Duodenal mucosa (tissue), 2 donors: ENCODE results near the gene MC1R.

Experiments
- H3K27ac ChIP-seq: one replicate; pipeline ENCODE4 v1.7.0; 2013; ENCODE audit warnings: low read depth, low read length
- H3K27me3 ChIP-seq, 2 donors: one replicate each; pipeline ENCODE4 v1.7.0; 2013; ENCODE audit warnings: low read length in 2 of 2, control low read depth in 1 of 2; ENCODE audit not compliant: insufficient read depth in 2 of 2, control insufficient read depth in 1 of 2
- H3K36me3 ChIP-seq, 2 donors: one replicate each; pipeline ENCODE4 v1.7.0; 2013; ENCODE audit warnings: low read length in 2 of 2, control low read depth in 1 of 2; ENCODE audit not compliant: insufficient read depth in 2 of 2, control insufficient read depth in 1 of 2
- H3K4me1 ChIP-seq, 2 donors: one replicate each; pipeline ENCODE4 v1.7.0; 2013; ENCODE audit warnings: low read length in 2 of 2, control low read depth in 1 of 2; ENCODE audit not compliant: insufficient read depth in 2 of 2, control insufficient read depth in 1 of 2
- H3K4me3 ChIP-seq, 2 donors: one replicate each; pipeline ENCODE4 v1.7.0; 2013; ENCODE audit warnings: low read length in 2 of 2, low read depth in 1 of 2
- H3K9ac ChIP-seq, 2 donors: one replicate each; pipeline ENCODE4 v1.7.0; 2013; ENCODE audit warnings: low read length in 2 of 2, low read depth in 1 of 2
- H3K9me3 ChIP-seq, 2 donors: one replicate each; pipeline ENCODE4 v1.7.0; 2013; ENCODE audit warnings: low read length in 2 of 2, control low read depth in 1 of 2; ENCODE audit not compliant: control insufficient read depth in 1 of 2

MC1R gene

GRCh38 chr16:89883346-89884040 is 35.2 kb upstream of the MC1R start:
- H3K9ac ChIP-seq = no peak overlapping the region
- H3K36me3 ChIP-seq = peaks cover 41 to 72% of the 10 kb centered on the region in 2 donors
- H3K27me3 ChIP-seq = no peaks in the 10 kb centered on the region

DNA sequence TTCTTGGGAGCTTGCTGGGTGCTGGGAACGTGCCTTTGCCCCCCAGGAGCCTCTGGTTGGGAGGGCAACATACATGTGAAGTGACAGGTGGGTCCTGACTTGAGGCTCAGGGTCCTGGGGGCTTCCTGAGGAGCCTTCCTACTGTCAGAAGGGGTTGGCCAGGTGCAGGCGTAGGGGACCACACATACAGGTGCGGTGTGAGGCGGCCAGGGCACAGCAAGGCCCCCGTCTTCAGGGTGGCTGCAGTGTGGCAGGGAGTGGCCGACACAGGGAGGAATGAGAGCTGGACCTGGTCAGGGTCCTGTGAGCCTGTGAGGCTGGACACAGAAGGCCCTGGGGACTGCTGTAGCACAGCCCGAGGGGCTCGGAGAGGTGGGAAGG is 34.6 kb upstream of the MC1R start:
- Histone ChIP-seq H3K9me3 (no peaks in the 10 kb centered on the region), H3K4me3 (no peak overlapping the region), H3K27ac (no peak overlapping the region), H3K9ac (no peak overlapping the region), H3K36me3 (peaks cover 41 to 66% of the 10 kb centered on the region in 2 donors), H3K27me3 (no peaks in the 10 kb centered on the region), H3K4me1 (no peaks in the 10 kb centered on the region)

More at GRCh38 chr16:89883346-89884040, 35.2 kb upstream of the MC1R start:
- H3K27ac ChIP-seq = no peak overlapping the region
- H3K4me3 ChIP-seq = no peak overlapping the region
- no peaks in the 10 kb centered on the region for H3K4me1 ChIP-seq
- H3K9me3 ChIP-seq = no peaks in the 10 kb centered on the region

- Histone ChIP-seq H3K4me3 (no peak overlapping the region), H3K4me1 (no peaks in the 10 kb centered on the region), H3K27ac (no peak overlapping the region), H3K27me3 (no peaks in the 10 kb centered on the region), H3K9me3 (no peaks in the 10 kb centered on the region), H3K9ac (no peak overlapping the region), H3K36me3 (peaks cover 44 to 72% of the 10 kb centered on the region in 2 donors)
Measured at GRCh38 chr16:89887243-89887642, 31.4 kb upstream of the MC1R start.

- no peaks in the 10 kb centered on the region for H3K27me3 ChIP-seq
- H3K4me1 ChIP-seq = no peaks in the 10 kb centered on the region
- H3K9ac ChIP-seq = no peak overlapping the region
- H3K27ac ChIP-seq = no peak overlapping the region
- no peak overlapping the region for H3K4me3 ChIP-seq
- H3K36me3 ChIP-seq = peaks cover 39 to 73% of the 10 kb centered on the region in 2 donors
- no peaks in the 10 kb centered on the region for H3K9me3 ChIP-seq
Measured at GRCh38 chr16:89890200-89890599, 28.5 kb upstream of the MC1R start.

DNA sequence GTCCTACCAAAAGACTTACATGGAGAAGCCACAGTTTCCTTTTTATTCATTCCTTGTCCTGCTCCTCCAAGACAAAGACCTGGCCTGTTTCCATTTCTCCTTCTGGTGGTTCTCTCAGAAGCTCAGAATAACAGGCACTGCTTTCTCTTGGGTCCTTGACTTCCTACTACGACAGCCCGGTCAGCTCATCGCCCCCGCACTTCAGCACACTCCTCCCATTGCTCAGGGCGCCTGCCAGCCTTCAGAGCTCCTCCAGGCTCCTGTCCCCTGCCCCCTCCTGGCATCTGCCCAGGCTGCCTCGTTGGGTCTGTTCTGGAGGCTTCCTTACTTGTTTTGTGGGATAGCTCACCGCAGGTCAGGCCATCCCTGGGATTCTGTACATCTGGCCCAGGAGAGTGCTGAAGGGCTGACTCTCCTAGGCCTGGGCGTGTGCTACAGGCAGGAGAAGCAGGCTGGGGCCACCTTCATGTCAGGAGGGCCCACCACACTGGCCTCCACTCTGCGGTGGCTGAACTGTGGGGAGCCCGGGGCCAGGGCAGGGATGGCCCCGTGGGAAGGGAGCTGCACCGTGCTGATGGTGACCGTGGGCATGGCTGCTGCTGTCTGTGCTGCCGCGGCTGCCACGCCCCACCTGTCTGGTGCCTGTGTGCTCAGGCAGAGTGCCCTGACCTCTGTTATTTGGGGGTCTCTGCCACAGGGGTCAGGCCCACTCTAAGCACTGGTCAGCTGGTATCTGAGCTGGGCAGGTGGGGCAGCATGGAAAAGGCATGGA is 27.6 kb upstream of the MC1R start:
- Histone ChIP-seq H3K27me3 (no peaks in the 10 kb centered on the region), H3K27ac (no peak overlapping the region), H3K4me1 (no peaks in the 10 kb centered on the region), H3K9ac (no peak overlapping the region), H3K36me3 (peaks cover 41 to 73% of the 10 kb centered on the region in 2 donors), H3K9me3 (no peaks in the 10 kb centered on the region), H3K4me3 (no peak overlapping the region)

DNA sequence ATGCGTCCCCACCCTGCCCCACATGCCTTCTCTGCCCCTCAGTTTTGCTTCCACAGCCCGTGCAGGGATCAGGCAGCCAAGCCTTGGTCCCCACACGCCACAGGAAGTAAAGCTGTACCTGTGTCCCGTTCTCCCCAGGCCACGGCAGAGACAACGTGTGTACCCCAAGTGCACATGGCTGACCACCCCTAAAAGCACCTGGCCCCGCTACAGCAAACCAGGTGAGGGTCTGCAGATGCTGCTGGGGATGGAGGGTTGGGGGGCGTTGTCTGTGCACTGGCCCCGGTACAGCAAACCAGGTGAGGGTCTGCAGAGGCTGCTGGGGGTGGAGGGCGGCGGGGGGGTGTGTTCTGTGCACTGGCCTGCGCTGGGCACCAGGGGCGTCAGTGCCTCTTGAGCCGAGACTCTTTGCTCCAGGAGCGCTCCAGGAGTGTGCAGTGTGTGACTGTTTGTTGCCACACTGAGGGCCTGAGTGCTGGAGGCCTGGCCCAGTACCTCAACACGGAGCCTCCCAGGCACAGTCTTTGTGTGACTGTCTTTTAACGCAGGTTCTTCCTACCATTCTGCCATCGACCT is 26.5 kb upstream of the MC1R start:
- H3K27ac ChIP-seq = no peak overlapping the region
- no peaks in the 10 kb centered on the region for H3K9me3 ChIP-seq
- H3K9ac ChIP-seq = no peak overlapping the region
- H3K36me3 ChIP-seq = peaks cover 40 to 74% of the 10 kb centered on the region in 2 donors
- H3K27me3 ChIP-seq = no peaks in the 10 kb centered on the region
- H3K4me1 ChIP-seq = no peaks in the 10 kb centered on the region
- no peak overlapping the region for H3K4me3 ChIP-seq

DNA sequence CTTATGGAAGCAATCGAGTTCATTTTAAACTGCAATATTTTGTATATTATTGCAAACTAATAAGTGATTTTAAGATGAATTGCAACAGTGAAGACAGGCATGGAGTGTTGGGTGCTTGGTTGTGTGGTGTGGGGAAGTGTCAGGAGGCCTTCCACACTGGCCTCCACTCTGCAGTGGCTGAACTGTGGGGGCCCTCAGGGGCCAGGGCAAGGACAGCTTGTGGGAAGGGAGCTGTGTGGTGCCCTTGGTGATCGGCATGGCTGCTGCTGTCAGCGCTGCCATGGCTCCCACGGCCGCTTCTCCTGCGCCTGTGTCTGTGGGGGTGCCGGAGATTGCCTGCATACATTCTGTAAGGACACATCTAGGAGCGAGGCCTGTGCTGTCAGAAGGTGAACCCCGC is 26.0 kb upstream of the MC1R start:
- Histone ChIP-seq H3K27ac (no peak overlapping the region), H3K4me1 (no peaks in the 10 kb centered on the region), H3K9me3 (no peaks in the 10 kb centered on the region), H3K9ac (no peak overlapping the region), H3K4me3 (no peak overlapping the region), H3K36me3 (peaks cover 36 to 74% of the 10 kb centered on the region in 2 donors), H3K27me3 (no peaks in the 10 kb centered on the region)

DNA sequence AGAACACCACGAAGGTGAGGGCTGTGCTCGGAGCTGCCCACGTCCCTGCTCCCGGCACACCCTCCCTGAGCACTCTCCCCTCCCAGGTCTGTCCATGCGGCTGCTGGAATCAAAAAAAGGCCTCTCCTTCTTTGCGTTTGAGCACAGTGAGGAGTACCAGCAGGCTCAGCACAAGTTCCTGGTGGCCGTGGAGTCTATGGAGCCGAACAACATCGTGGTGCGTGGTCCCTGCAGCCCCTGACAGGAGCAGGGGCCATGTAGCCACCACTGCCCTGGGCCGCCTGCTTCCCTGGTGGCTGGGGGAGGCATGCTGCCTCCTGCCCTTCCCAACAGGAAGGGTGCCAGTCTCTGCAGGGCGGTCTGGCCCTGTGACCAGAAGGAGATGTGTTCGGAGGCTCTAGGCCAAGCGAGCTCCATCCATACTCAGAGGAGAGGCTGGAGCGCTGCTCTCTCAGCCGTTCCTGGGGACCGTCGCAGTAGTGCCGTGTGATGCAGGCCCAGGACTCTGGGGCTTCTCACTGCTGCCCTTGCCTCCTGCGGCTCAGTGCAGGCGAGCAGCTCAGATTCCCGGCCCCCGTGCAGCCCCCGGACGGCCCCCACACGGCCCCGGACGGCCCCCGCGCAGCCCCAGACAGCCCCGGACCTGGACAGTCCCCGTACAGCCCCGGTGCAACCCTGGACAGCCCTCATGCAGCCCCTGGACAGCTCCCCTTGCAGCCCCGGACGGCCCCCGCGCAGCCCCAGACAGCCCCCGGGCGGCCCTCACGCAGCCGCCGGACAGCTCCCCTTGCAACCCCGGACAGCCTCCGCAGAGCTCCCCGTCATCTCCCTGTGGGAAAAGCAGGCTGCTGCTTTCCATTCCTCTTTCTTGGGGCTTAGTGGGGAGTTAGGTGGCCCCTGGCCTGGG is 24.8 kb upstream of the MC1R start:
- H3K27ac ChIP-seq = no peak overlapping the region
- no peaks in the 10 kb centered on the region for H3K9me3 ChIP-seq
- no peak overlapping the region for H3K4me3 ChIP-seq
- peaks cover 42 to 81% of the 10 kb centered on the region in 2 donors for H3K36me3 ChIP-seq
- no peak overlapping the region for H3K9ac ChIP-seq
- H3K4me1 ChIP-seq = no peaks in the 10 kb centered on the region
- H3K27me3 ChIP-seq = no peaks in the 10 kb centered on the region

DNA sequence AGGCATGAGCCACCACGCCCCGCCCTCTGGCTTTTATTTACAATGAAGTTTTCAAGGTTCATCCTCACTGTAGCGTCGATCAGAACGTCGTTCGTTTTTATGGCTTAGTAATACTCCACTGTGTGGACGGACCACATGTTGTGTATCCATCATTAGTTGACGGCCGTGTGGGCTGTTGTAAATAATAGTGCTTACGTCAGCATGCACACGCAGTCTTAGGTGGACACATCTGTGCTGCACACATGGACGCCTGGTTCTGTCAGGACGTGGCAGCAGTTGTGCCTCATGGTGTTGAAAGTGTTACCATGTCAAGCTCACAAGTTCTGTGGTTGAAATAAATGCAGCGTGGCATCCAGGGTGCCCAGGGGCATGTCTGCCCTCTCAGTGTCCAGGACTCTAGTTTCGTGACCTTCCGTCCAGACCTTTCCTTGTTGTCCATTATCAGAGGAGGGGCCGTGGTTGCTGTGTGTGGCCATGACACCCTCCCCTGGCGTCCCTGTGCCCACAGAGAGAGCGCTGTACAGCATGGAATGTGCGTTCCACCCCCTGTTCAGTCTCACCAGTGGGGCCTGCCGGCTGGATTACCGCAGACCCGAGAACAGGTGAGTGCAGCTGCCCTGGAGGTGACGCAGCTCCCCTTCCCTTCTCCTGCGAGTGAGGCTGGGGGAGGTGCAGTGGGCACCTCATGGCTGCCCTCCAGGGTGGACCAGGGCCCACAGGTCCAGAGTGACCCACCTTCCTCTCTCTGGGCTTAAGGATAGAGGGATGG is 23.0 kb upstream of the MC1R start:
- H3K9me3 ChIP-seq = no peaks in the 10 kb centered on the region
- H3K9ac ChIP-seq = no peak overlapping the region
- H3K4me1 ChIP-seq = no peaks in the 10 kb centered on the region
- no peak overlapping the region for H3K27ac ChIP-seq
- no peaks in the 10 kb centered on the region for H3K27me3 ChIP-seq
- no peak overlapping the region for H3K4me3 ChIP-seq
- H3K36me3 ChIP-seq = peaks cover 51 to 89% of the 10 kb centered on the region in 2 donors
